ENCODE measurements around the gene KIF16B. TPM values are rescaled to one million over a fixed set of nuclear protein-coding genes. Genes with fewer than 3 reads are reported as not detected.

KIF16B gene
- total and polyA plus RNA-seq, 2 donors (not counting 3 experiments of a cell fraction or from before 2014, with no cell fraction given), result 2.9 to 8.8 TPM

DNA sequence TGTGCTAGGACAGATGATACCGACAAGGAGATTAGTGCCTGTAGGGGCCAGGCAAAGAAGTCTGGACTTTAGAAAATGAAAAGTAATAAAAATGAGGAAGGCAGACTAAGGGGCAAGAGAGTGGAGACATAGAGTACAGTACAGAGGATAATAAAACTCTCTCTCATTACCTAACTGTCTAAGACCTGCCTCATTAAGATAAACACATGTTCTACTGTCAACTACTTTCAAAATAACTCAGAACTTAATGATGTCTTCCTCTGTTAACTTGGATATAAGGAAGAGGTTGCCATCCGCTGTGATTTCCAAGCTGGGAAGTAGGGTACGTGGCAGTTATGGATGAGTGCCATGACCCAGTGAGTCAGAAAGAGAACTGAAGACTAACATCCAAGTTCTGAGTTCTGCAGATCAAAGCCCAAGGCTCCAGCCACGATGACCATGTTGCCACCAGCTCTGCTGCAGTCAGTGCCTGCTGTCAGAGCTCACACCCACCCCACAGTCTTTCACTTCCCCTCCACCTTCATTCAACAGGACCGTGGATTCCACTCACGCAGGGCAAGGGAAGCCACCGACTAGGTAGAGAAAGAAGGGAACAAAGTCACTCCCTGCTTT lies 81.8 kb downstream of the KIF16B start:
- Histone ChIP-seq H3K9me1 (replicated peaks; ENCODE audit: control insufficient read depth, extremely low read depth, insufficient read depth, low read length) (no peaks in the 10 kb centered on the region), H4K20me1 (replicated peaks; ENCODE audit: control insufficient read depth, extremely low read depth, insufficient read depth, low read length) (no peaks in the 10 kb centered on the region), H3K79me2 (ENCODE audit: control insufficient read depth, insufficient read depth, low read length) (no peaks in the 10 kb centered on the region), H3K4me2 (ENCODE audit: insufficient read depth, low read length) (no peak overlapping the region), H3K9me3 (replicated peaks; ENCODE audit: control insufficient read depth, insufficient read depth, low read length) (no peaks in the 10 kb centered on the region), H3K9ac (replicated peaks; ENCODE audit: extremely low read depth, insufficient read depth, low read length) (no peak overlapping the region), H3K27me3 (ENCODE audit: control insufficient read depth in 2 of 2, insufficient read depth in 2 of 2, low read length in 2 of 2) (no peaks in the 10 kb centered on the region), H3K36me3 (ENCODE audit: control insufficient read depth in 2 of 2, extremely low read depth in 1 of 2, insufficient read depth in 2 of 2, low read length in 2 of 2) (peaks cover 0 to 2% of the 10 kb centered on the region in 2 experiments), H2AFZ (ENCODE audit: low read depth, low read length) (no peak overlapping the region), H3K4me3 (replicated peaks in 1 of 3; ENCODE audit: insufficient read depth in 1 of 3, low read depth in 1 of 3, low read length in 3 of 3) (no peak overlapping the region), H3K27ac (ENCODE audit: insufficient read depth, low read depth, low read length) (no peak overlapping the region), H3K4me1 (ENCODE audit: control insufficient read depth, extremely low read depth, insufficient read depth, low read length) (no peaks in the 10 kb centered on the region)
- intact Hi-C loops (cut with micrococcal nuclease), result no loop called here
- TF ChIP-seq FOS (IDR thresholded peaks at IDR 0.05; ENCODE audit: borderline replicate concordance, insufficient read depth, low read length), result no peak
- TF ChIP-seq EZH2 (IDR thresholded peaks at IDR 0.05; ENCODE audit: borderline replicate concordance, low read depth, low read length, severe bottlenecking), result no peak
- TF ChIP-seq, protein P1, sequence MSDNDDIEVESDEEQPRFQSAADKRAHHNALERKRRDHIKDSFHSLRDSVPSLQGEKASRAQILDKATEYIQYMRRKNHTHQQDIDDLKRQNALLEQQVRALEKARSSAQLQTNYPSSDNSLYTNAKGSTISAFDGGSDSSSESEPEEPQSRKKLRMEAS (IDR thresholded peaks at IDR 0.05; ENCODE audit: insufficient read depth, insufficient read length), result no peak
- no peak for TF ChIP-seq MYC (IDR thresholded peaks at IDR 0.05; ENCODE audit: low read depth, low read length)
- TF ChIP-seq, protein P2, sequence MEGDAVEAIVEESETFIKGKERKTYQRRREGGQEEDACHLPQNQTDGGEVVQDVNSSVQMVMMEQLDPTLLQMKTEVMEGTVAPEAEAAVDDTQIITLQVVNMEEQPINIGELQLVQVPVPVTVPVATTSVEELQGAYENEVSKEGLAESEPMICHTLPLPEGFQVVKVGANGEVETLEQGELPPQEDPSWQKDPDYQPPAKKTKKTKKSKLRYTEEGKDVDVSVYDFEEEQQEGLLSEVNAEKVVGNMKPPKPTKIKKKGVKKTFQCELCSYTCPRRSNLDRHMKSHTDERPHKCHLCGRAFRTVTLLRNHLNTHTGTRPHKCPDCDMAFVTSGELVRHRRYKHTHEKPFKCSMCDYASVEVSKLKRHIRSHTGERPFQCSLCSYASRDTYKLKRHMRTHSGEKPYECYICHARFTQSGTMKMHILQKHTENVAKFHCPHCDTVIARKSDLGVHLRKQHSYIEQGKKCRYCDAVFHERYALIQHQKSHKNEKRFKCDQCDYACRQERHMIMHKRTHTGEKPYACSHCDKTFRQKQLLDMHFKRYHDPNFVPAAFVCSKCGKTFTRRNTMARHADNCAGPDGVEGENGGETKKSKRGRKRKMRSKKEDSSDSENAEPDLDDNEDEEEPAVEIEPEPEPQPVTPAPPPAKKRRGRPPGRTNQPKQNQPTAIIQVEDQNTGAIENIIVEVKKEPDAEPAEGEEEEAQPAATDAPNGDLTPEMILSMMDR (IDR thresholded peaks at IDR 0.05; ENCODE audit: extremely low read depth in 1 of 2, insufficient read depth in 1 of 2, low read depth in 1 of 2, low read length in 2 of 2), result no peak
- TF ChIP-seq POLR2A (IDR thresholded peaks at IDR 0.05; ENCODE audit: low read depth, low read length), result no peak
- no peak for TF ChIP-seq JUN (IDR thresholded peaks at IDR 0.05; ENCODE audit: borderline replicate concordance, insufficient read depth, insufficient read length, low read depth)
- no peak for TF ChIP-seq GATA2 (IDR thresholded peaks at IDR 0.05; ENCODE audit: insufficient read depth, insufficient read length, low read depth, low read length)
- TF ChIP-seq POLR2AphosphoS5 (IDR thresholded peaks at IDR 0.05; ENCODE audit: insufficient read depth, low read depth, low read length), result no peak
- CTCF ChIA-PET, result no interaction called here
- FAIRE-seq (no peak), DNase-seq (ENCODE audit: low read depth, low spot score) (no peak)
- dilution Hi-C loops (cut with MboI; ENCODE audit: extremely low pct_ligation_motif_present, low sequenced_read_pairs), result no loop called here
- POLR2A ChIA-PET, result no interaction called here
- no TSS peak for BruUV-seq (replicated peaks)
